ENCODE data around the gene DPH1.

The DPH1 gene

GRCh38 chr17:2060681-2061440 lies 30.9 kb downstream of the DPH1 start:
- no peak for DNase-seq (ENCODE audit: low read depth, low spot score)

GRCh38 chr17:2061441-2061958 lies 31.5 kb downstream of the DPH1 start:
- no peak for DNase-seq (ENCODE audit: low read depth, low spot score)

- no peak for DNase-seq (ENCODE audit: low read depth, low spot score)
Measured at GRCh38 chr17:2062571-2063183, 32.7 kb downstream of the DPH1 start.

GRCh38 chr17:2063261-2064146 lies 33.6 kb downstream of the DPH1 start:
- DNase-seq (ENCODE audit: low read depth, low spot score), result no peak

GRCh38 chr17:2064147-2064489 lies 34.2 kb downstream of the DPH1 start:
- no peak for DNase-seq (ENCODE audit: low read depth, low spot score)

GRCh38 chr17:2064520-2064971 lies 34.6 kb downstream of the DPH1 start:
- no peak for DNase-seq (ENCODE audit: low read depth, low spot score)

GRCh38 chr17:2064980-2065785 lies 35.2 kb downstream of the DPH1 start:
- DNase-seq (ENCODE audit: low read depth, low spot score), result no peak

- DNase-seq (ENCODE audit: low read depth, low spot score), result no peak
Measured at GRCh38 chr17:2065949-2066400, 36.0 kb downstream of the DPH1 start.

- DNase-seq (ENCODE audit: low read depth, low spot score), result no peak
Measured at GRCh38 chr17:2067048-2067561, 37.2 kb downstream of the DPH1 start.

GRCh38 chr17:2067608-2068024 lies 37.7 kb downstream of the DPH1 start:
- DNase-seq (ENCODE audit: low read depth, low spot score), result no peak

GRCh38 chr17:2068031-2068518 lies 38.1 kb downstream of the DPH1 start:
- DNase-seq (ENCODE audit: low read depth, low spot score), result no peak

GRCh38 chr17:2068519-2069051 lies 38.6 kb downstream of the DPH1 start:
- DNase-seq (ENCODE audit: low read depth, low spot score), result no peak

- no peak for DNase-seq (ENCODE audit: low read depth, low spot score)
Measured at GRCh38 chr17:2070241-2071023, 40.5 kb downstream of the DPH1 start.

- DNase-seq (ENCODE audit: low read depth, low spot score), result no peak
Measured at GRCh38 chr17:2071024-2071385, 41.1 kb downstream of the DPH1 start.

GRCh38 chr17:2071455-2072281 lies 41.7 kb downstream of the DPH1 start:
- no peak for DNase-seq (ENCODE audit: low read depth, low spot score)

GRCh38 chr17:2074919-2075318 lies 45.0 kb downstream of the DPH1 start:
- DNase-seq (ENCODE audit: low read depth, low spot score), result no peak

- DNase-seq (ENCODE audit: low read depth, low spot score), result no peak
Measured at GRCh38 chr17:2075336-2076086, 45.6 kb downstream of the DPH1 start.
